Karpas-422 (cell line): ENCODE data around the gene ALPL. TPM values are rescaled to one million over a fixed set of nuclear protein-coding genes. Genes with fewer than 3 reads are reported as not detected.

Experiments
- DNase-seq: peaks from one replicate; pipeline ENCODE4 v3.0.0-alpha.2; 2015
- H2AFZ ChIP-seq: fragments of 200-600 bp; sonication (generic); 2 replicates; pipeline ENCODE4 v1.6.1; 2014; ENCODE audit warnings: antibody characterized with exemption, low read length, mixed read lengths
- H3K27ac ChIP-seq: fragments of 200-600 bp; sonication (generic); 2 replicates; pipeline ENCODE4 v1.5.1; 2014; ENCODE audit warnings: mild to moderate bottlenecking, low read length, moderate library complexity
- H3K27me3 ChIP-seq: fragments of 200-600 bp; sonication (generic); 2 replicates; pipeline ENCODE4 v1.6.1; 2014; ENCODE audit warnings: low read length, mixed read lengths
- H3K36me3 ChIP-seq: fragments of 200-600 bp; sonication (generic); 2 replicates; pipeline ENCODE4 v1.6.1; 2014; ENCODE audit warnings: low read length, mixed read lengths; ENCODE audit not compliant: insufficient read depth
- H3K4me1 ChIP-seq: fragments of 200-600 bp; sonication (generic); 2 replicates; pipeline ENCODE4 v1.6.1; 2014; ENCODE audit warnings: mild to moderate bottlenecking, low read length, mixed read lengths
- H3K4me2 ChIP-seq: fragments of 200-600 bp; sonication (generic); 2 replicates; pipeline ENCODE4 v1.6.1; 2014; ENCODE audit warnings: low read length, low read depth, mild to moderate bottlenecking; ENCODE audit not compliant: poor library complexity, severe bottlenecking
- H3K4me3 ChIP-seq: fragments of 200-600 bp; sonication (generic); 2 replicates; pipeline ENCODE4 v1.5.1; 2014; ENCODE audit warnings: mild to moderate bottlenecking, antibody characterized with exemption, low read length, mixed read lengths
- H3K79me2 ChIP-seq: fragments of 200-600 bp; sonication (generic); 2 replicates; pipeline ENCODE4 v1.6.1; 2014; ENCODE audit warnings: mild to moderate bottlenecking, low read length, mixed read lengths
- H3K9ac ChIP-seq: fragments of 200-600 bp; sonication (generic); 2 replicates; pipeline ENCODE4 v1.6.0; 2014; ENCODE audit warnings: low read length
- H3K9me2 ChIP-seq: fragments of 200-600 bp; sonication (generic), shearing (Covaris generic); replicated peaks from 2 replicates; pipeline ENCODE4 v1.6.0; 2014; ENCODE audit warnings: mild to moderate bottlenecking, low read length, moderate library complexity; ENCODE audit not compliant: insufficient read depth
- H3K9me3 ChIP-seq: fragments of 300-700, 200-600 bp; sonication (generic); 2 replicates; pipeline ENCODE4 v1.6.1; 2014; ENCODE audit warnings: low read length, mixed read lengths
- H4K20me1 ChIP-seq: fragments of 200-600 bp; sonication (generic); 2 replicates; pipeline ENCODE4 v1.6.1; 2014; ENCODE audit warnings: mild to moderate bottlenecking, antibody characterized with exemption, low read length, low read depth; ENCODE audit not compliant: insufficient read depth
- total RNA-seq: library from RNA; depleted of rRNA; stranded (reverse); fragments of >200 nt; shearing (Covaris generic); gene quantifications from 2 replicates; pipeline ENCODE4 v1.2.3, GENCODE V29; 2014; ENCODE audit warnings: low replicate concordance

The ALPL gene
- total RNA-seq, 1 experiment from 2014 or later = not detected

GRCh38 chr1:21489146-21489545, 20.1 kb upstream of the ALPL start:
- H3K4me1 ChIP-seq = peaks cover 17% of the 10 kb centered on the region
- no peaks in the 10 kb centered on the region for H4K20me1 ChIP-seq
- H3K4me3 ChIP-seq = peak overlapping the region; percentile 56; the same call in 1 of the 2 replicates
- no peak overlapping the region for H3K27ac ChIP-seq
- H3K36me3 ChIP-seq = no peaks in the 10 kb centered on the region
- DNase-seq = no peak
- no peaks in the 10 kb centered on the region for H3K9me2 ChIP-seq
- peak overlapping the region; percentile 49 for H3K9ac ChIP-seq
- no peaks in the 10 kb centered on the region for H3K79me2 ChIP-seq
- peaks cover 3% of the 10 kb centered on the region; the same call in 1 of the 2 replicates for H3K9me3 ChIP-seq
- no peaks in the 10 kb centered on the region for H3K27me3 ChIP-seq
- peak overlapping the region; percentile 69; the same call in 1 of the 2 replicates for H2AFZ ChIP-seq
- H3K4me2 ChIP-seq = peak overlapping the region; percentile 56

GRCh38 chr1:21490774-21491487, 18.3 kb upstream of the ALPL start:
- Histone ChIP-seq H3K4me3 (no peak overlapping the region), H3K36me3 (no peaks in the 10 kb centered on the region), H3K9ac (no peak overlapping the region), H3K79me2 (no peaks in the 10 kb centered on the region), H2AFZ (no peak overlapping the region), H3K9me3 (peaks cover 3% of the 10 kb centered on the region; the same call in 1 of the 2 replicates), H3K4me2 (no peak overlapping the region), H3K9me2 (no peaks in the 10 kb centered on the region), H3K27me3 (no peaks in the 10 kb centered on the region), H4K20me1 (no peaks in the 10 kb centered on the region), H3K27ac (no peak overlapping the region), H3K4me1 (peaks cover 23% of the 10 kb centered on the region)
- DNase-seq = peak; percentile 87

GRCh38 chr1:21491488-21492355, 17.5 kb upstream of the ALPL start:
- Histone ChIP-seq H2AFZ (no peak overlapping the region), H3K9me3 (peaks cover 3% of the 10 kb centered on the region; the same call in 1 of the 2 replicates), H3K4me2 (peak overlapping the region; percentile 35), H3K4me1 (peaks cover 23% of the 10 kb centered on the region), H3K27me3 (no peaks in the 10 kb centered on the region), H3K9me2 (no peaks in the 10 kb centered on the region), H4K20me1 (no peaks in the 10 kb centered on the region), H3K79me2 (no peaks in the 10 kb centered on the region), H3K27ac (no peak overlapping the region), H3K4me3 (no peak overlapping the region), H3K36me3 (no peaks in the 10 kb centered on the region), H3K9ac (0 out of 2 replicates have a peak overlapping the region, but pooled peaks have one; percentile 13)
- no peak for DNase-seq

GRCh38 chr1:21492356-21492625, 16.9 kb upstream of the ALPL start:
- Histone ChIP-seq H2AFZ (no peak overlapping the region), H4K20me1 (no peaks in the 10 kb centered on the region), H3K9ac (0 out of 2 replicates have a peak overlapping the region, but pooled peaks have one; percentile 13), H3K4me3 (no peak overlapping the region), H3K4me2 (peak overlapping the region; percentile 35), H3K27ac (no peak overlapping the region), H3K79me2 (no peaks in the 10 kb centered on the region), H3K9me2 (no peaks in the 10 kb centered on the region), H3K4me1 (peaks cover 23% of the 10 kb centered on the region), H3K9me3 (peaks cover 3% of the 10 kb centered on the region; the same call in 1 of the 2 replicates), H3K27me3 (no peaks in the 10 kb centered on the region), H3K36me3 (no peaks in the 10 kb centered on the region)
- DNase-seq = no peak

- H3K9me3 ChIP-seq = peaks cover 3% of the 10 kb centered on the region; the same call in 1 of the 2 replicates
- H3K27me3 ChIP-seq = no peaks in the 10 kb centered on the region
- no peaks in the 10 kb centered on the region for H3K36me3 ChIP-seq
- no peak overlapping the region for H3K9ac ChIP-seq
- H2AFZ ChIP-seq = no peak overlapping the region
- DNase-seq = no peak
- H3K79me2 ChIP-seq = no peaks in the 10 kb centered on the region
- H4K20me1 ChIP-seq = no peaks in the 10 kb centered on the region
- peaks cover 19% of the 10 kb centered on the region for H3K4me1 ChIP-seq
- no peaks in the 10 kb centered on the region for H3K9me2 ChIP-seq
- H3K27ac ChIP-seq = no peak overlapping the region
- no peak overlapping the region for H3K4me3 ChIP-seq
- no peak overlapping the region for H3K4me2 ChIP-seq
These were observed 15.0 kb upstream of the ALPL start for GRCh38 chr1:21494196-21494595.

- no peak overlapping the region for H3K27ac ChIP-seq
- H3K9ac ChIP-seq = no peak overlapping the region
- DNase-seq = no peak
- H3K4me2 ChIP-seq = no peak overlapping the region
- H3K4me3 ChIP-seq = no peak overlapping the region
- H3K9me3 ChIP-seq = peaks cover 3% of the 10 kb centered on the region; the same call in 1 of the 2 replicates
- H2AFZ ChIP-seq = peak overlapping the region; percentile 65; the same call in 1 of the 2 replicates
- H3K4me1 ChIP-seq = peaks cover 18% of the 10 kb centered on the region
- no peaks in the 10 kb centered on the region for H3K27me3 ChIP-seq
- no peaks in the 10 kb centered on the region for H4K20me1 ChIP-seq
- H3K36me3 ChIP-seq = no peaks in the 10 kb centered on the region
- H3K9me2 ChIP-seq = no peaks in the 10 kb centered on the region
- H3K79me2 ChIP-seq = no peaks in the 10 kb centered on the region
These were observed 13.9 kb upstream of the ALPL start for GRCh38 chr1:21495225-21495820.

GRCh38 chr1:21496063-21496462, 13.2 kb upstream of the ALPL start:
- Histone ChIP-seq H3K9ac (no peak overlapping the region), H3K27me3 (no peaks in the 10 kb centered on the region), H3K4me1 (peaks cover 18% of the 10 kb centered on the region), H3K4me2 (no peak overlapping the region), H3K9me3 (no peaks in the 10 kb centered on the region), H3K4me3 (no peak overlapping the region), H3K27ac (no peak overlapping the region), H3K79me2 (no peaks in the 10 kb centered on the region), H3K9me2 (no peaks in the 10 kb centered on the region), H3K36me3 (no peaks in the 10 kb centered on the region), H2AFZ (no peak overlapping the region), H4K20me1 (no peaks in the 10 kb centered on the region)
- no peak for DNase-seq

GRCh38 chr1:21496886-21497285, 12.3 kb upstream of the ALPL start:
- H3K36me3 ChIP-seq = no peaks in the 10 kb centered on the region
- no peak overlapping the region for H3K4me2 ChIP-seq
- no peak for DNase-seq
- no peaks in the 10 kb centered on the region for H3K9me3 ChIP-seq
- H3K4me1 ChIP-seq = peaks cover 13% of the 10 kb centered on the region
- H3K27ac ChIP-seq = no peak overlapping the region
- no peaks in the 10 kb centered on the region for H3K9me2 ChIP-seq
- H3K79me2 ChIP-seq = no peaks in the 10 kb centered on the region
- H3K27me3 ChIP-seq = no peaks in the 10 kb centered on the region
- H3K4me3 ChIP-seq = no peak overlapping the region
- no peak overlapping the region for H2AFZ ChIP-seq
- no peaks in the 10 kb centered on the region for H4K20me1 ChIP-seq
- H3K9ac ChIP-seq = no peak overlapping the region
